CMK (cell line): ENCODE results near the gene NXT2.
"Not testable (repeated sequence)": the region's sequence is repeated elsewhere in the genome, so short reads cannot be mapped to it uniquely, and the experiment has no call there.

Experiments
- DNase-seq: peaks from one replicate; pipeline ENCODE4 v3.0.0-alpha.2; 2010; ENCODE audit warnings: low read depth

NXT2 gene

GRCh38 chrX:109536439-109537323 is at the start of gene NXT2:
NXT2 (plus strand) TSS chrX:109536844; CDS start chrX:109537007, 163 bp downstream.
- DNase-seq = peak; percentile 61

- DNase-seq = no peak
Measured at GRCh38 chrX:109487640-109488039, 49.0 kb upstream of the NXT2 start.

- DNase-seq = no peak
Measured at GRCh38 chrX:109489174-109489573, 47.5 kb upstream of the NXT2 start.

GRCh38 chrX:109498434-109498833 is 38.2 kb upstream of the NXT2 start:
- no peak for DNase-seq

- no peak for DNase-seq
Measured at GRCh38 chrX:109501176-109501575, 35.5 kb upstream of the NXT2 start.

GRCh38 chrX:109508915-109509314 is 27.7 kb upstream of the NXT2 start:
- no peak for DNase-seq

GRCh38 chrX:109511113-109511512 is 25.5 kb upstream of the NXT2 start:
- DNase-seq = no peak

- DNase-seq = no peak
Measured at GRCh38 chrX:109519001-109519400, 17.6 kb upstream of the NXT2 start.

- DNase-seq = no peak
Measured at GRCh38 chrX:109533005-109533404, 3.6 kb upstream of the NXT2 start.

GRCh38 chrX:109533631-109534030 is 3.0 kb upstream of the NXT2 start:
- no peak for DNase-seq

- no peak for DNase-seq
Measured at GRCh38 chrX:109534933-109535332, 1.7 kb upstream of the NXT2 start.

- DNase-seq = no peak
Measured at GRCh38 chrX:109535578-109535977, 1.1 kb upstream of the NXT2 start.

- DNase-seq = peak; percentile 3
Measured at GRCh38 chrX:109537324-109537665, 651 bp downstream of the NXT2 start.

GRCh38 chrX:109539007-109539406 is 2.4 kb downstream of the NXT2 start:
- DNase-seq = not testable (repeated sequence)

GRCh38 chrX:109553862-109554261 is 17.2 kb downstream of the NXT2 start:
- DNase-seq = no peak

- not testable (repeated sequence) for DNase-seq
Measured at GRCh38 chrX:109576083-109576482, 39.4 kb downstream of the NXT2 start.

- no peak for DNase-seq
Measured at GRCh38 chrX:109577055-109577454, 40.4 kb downstream of the NXT2 start.

- DNase-seq = no peak
Measured at GRCh38 chrX:109578916-109579315, 42.3 kb downstream of the NXT2 start.

- no peak for DNase-seq
Measured at GRCh38 chrX:109585488-109585887, 48.8 kb downstream of the NXT2 start.

GRCh38 chrX:109590176-109590575 is 53.5 kb downstream of the NXT2 start:
- no peak for DNase-seq
